GM19452 (cell line): ENCODE results near the gene PALD1.

Source experiments
- ATAC-seq: cut with Tn5 transposase; IDR thresholded peaks from one replicate; pipeline ENCODE4 v1.9.1; 2021; ENCODE audit not compliant: unreplicated experiment

PALD1 gene

DNA sequence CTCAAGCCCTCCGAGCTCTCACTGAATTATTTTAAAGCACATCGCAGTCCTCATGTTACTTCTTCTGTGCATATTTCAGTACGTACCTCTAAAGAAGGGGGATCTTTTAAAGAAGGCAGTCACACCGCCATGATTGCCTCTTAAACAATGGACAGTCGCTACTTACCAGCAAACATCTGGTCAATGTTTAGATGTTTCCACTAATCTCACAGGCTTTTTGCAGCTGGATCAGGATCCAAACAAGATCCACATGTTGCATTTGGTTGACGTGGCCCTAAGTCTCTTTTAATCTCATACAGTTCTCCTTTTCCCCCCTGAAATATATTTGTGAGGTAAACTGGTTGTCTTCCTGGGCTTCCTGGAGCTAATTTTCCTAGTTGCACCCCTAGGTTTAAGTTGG lies 74.0 kb downstream of the PALD1 start:
- no peak for ATAC-seq

DNA sequence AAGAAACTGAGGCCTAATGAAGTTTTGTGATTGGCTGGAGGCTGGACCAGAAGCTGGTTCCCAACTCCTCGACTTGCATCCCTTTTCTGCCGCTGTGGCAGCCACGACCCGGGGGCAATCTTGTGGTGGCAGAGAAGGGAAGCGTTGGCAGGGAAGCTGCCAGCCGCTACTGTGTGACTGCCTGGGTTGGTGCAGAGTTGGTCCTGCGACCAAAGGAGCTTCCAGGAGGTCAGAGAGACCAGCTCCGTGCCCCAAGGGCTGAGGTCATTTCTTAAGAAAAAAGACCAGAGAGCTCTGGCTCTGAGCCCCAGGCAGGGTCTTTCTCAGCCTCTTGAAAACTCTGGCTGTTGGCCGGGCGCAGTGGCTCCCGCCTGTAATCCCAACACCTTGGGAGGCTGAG lies 76.8 kb downstream of the PALD1 start:
- no peak for ATAC-seq

DNA sequence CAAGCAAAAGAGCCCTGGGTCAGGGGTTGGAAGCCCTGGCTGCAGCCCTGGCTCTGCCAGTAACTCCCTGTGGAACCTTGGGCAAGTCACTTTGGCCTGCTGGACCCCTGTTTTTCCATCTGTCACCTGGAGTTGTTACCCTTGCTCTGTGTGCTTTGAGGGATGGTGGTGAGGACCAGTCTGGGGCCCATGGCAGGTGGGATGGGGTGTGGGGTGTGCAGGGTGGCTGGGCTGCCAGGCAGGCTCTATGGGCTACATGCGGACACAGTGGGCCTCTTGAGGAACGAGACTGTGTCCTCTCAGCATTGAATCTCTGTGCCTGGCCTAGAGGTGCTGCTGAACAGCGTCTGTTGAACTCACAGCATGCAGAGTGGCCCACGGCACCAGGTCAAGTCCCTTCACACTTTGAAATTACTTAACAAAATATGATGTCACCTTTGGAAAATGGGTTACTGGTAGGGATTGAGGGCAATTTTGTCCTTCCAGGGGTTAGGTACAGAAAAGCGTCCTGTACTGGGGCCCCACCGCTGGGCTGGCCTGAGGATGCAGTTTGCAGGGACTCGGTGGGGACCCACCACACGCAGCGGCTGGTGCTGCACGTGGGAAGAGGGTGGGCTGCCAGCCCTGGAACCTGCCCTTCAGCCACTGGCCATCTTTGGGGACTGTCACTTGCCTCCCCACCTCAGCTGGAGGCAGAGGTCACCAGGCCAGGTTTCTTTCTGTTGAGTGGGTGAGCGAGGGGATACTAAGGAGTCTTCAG lies 78.7 kb downstream of the PALD1 start:
- no peak for ATAC-seq

DNA sequence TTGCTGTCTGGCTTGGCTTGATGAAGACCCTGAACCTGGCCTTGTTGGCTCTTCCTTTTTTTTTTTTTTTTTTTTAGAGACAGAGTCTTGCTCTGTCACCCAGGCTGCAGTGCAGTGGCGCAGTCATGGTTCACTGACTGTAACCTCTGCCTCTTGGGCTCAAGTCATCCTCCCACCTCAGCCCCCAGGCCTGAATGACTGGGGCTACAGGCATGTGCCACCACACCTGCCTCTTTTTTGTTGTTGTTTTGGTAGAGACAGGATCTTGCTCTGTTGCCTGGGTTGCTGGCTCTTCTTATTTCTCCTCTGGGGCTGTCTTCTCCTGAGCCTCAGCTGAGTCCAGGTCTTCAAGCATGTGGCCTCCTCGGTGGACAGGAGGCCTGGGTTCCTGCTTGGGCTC lies 79.3 kb downstream of the PALD1 start:
- no peak for ATAC-seq

DNA sequence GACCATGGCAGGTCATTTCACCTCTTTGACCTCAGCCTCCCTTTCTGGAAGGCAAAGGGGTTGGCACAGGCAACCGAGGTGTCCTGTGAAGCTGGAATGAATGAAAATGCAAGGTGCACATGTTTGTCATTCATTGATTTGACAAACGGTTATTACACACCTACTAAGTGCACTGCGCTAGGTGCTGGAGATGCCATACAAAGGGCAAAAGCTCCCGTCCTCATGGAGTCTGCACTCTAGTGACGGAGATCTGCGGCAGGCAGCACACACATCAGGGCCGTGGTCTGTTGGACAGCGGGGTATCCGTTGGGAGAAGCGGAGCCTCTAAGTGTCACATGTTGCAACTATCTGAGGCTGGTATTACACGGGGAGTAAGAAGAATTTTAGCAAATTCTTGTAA lies 79.7 kb downstream of the PALD1 start:
- no peak for ATAC-seq

DNA sequence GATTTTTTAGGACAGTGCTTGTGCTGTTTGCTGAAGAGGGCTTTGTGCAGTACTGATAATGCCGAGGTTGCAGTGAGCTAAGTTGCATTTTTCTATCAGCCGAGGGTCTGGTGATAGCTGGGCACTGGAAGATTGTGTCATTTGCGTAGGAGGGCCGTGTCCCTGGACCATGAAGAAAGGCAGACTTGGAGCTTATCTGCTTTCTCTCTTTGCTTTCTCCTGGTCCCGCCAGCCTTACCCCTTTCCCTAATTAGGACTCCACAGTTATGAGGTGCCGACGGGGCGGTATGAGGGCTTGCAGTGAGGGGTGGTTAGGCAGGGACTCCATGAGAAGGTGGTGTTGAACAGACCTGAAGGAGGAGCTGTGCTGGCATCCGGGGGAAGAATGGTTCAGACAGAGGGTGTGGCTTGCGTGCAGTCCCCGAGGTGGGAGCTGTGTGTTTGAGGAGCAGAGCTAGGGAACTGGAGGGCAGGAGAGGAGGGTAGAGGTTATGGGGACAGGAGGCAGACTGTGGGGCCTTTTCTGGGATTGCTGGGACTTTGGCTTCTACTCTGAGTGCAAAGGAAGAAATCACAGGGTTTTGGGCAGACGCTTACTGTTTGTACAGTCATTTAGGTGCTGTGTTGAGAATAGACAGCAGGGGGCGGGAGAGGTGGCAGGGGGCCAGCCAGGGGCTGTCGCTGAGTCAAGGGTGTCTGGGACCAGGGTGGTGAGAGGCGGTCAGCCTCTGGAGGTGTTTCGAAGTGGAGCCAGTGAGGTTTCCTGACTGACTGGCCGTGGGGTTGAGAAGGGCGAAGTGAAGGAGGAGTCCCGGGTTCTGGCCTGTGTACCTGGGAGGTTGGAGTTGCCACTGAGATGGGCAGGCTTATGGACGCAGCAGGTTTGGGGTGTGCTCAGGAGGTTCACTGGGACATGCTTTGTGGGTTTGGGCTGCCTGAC lies 80.6 kb downstream of the PALD1 start:
- ATAC-seq, result peak; percentile 62

DNA sequence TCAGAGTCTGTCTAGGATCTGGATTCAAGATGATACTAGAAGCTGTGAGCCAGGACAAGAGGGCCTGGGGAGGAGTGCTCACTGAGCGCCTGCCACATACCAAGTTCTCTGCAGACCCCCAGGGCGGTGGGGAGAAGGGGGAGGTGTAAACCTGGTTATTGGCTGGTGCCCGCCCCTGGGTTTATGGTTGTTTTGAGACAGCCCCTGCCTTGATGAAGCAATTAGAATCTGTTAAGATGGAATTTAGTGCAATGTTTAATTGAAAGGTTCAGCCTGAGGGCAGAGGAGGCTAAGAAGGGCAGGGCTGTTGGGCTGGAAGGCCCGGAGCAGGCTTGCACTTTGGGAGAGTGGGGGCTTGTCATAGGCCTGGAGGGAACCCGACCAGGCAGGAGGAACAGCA lies 81.3 kb downstream of the PALD1 start:
- ATAC-seq, result no peak

DNA sequence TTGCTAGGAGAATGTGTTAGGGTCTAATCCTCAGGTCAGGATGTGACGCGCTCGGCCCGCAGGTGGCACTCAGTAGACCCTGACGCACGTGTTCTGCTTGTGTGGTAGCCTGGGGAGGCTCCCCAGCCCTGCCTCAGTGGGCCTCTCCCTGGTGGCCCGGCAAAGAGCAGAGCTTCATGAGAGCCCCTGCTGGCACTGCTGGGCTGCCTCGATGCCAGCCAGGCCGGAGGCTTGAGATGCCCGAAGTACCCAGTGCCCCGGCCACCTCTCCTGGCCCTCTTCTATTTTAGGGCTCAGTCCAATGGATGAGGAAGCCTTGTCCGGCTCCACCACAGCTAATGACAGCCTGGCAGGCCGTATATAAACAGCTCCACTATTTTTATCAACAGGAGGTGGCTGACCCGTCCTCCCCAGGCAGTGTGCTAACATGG lies 82.0 kb downstream of the PALD1 start:
- no peak for ATAC-seq

DNA sequence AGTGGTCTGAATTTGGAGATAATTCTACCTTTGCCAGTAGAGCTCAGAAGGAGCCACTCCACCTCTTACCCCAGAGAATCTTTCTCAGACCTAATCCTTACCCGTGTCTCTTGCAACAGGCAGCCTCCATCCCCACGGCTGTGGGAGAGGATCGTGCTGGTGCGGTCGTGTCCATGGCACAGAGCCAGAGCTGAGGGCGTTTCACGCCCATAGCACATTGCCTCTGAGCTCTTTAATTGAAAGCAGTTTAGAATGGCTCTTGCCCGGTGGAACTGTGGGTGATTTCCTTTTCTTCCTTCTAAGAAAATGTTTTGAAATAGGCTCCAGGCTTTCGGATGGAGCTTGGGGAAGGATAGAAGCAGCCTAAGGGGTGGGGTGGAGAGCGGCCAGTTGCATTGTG lies 82.5 kb downstream of the PALD1 start:
- ATAC-seq, result no peak

DNA sequence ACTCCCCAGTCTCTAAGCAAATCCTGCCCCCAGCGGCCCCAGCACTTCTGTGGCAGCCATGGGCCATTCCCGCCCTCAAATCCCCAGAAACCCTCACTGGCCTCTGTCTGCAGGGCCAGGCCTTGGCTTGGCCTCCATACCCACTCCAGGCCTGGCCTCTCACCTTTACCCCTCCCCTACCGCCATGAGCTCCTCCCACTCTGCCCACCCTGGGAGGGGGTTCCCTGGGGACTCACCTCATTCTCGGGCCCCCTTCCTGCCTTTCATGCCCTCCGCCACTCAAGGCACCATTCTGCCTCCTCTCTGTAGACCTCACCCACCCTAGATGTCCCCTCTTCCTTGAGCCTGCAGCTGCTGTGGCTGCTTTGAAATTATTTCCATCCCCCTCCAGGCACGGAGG lies 83.0 kb downstream of the PALD1 start:
- ATAC-seq, result no peak

DNA sequence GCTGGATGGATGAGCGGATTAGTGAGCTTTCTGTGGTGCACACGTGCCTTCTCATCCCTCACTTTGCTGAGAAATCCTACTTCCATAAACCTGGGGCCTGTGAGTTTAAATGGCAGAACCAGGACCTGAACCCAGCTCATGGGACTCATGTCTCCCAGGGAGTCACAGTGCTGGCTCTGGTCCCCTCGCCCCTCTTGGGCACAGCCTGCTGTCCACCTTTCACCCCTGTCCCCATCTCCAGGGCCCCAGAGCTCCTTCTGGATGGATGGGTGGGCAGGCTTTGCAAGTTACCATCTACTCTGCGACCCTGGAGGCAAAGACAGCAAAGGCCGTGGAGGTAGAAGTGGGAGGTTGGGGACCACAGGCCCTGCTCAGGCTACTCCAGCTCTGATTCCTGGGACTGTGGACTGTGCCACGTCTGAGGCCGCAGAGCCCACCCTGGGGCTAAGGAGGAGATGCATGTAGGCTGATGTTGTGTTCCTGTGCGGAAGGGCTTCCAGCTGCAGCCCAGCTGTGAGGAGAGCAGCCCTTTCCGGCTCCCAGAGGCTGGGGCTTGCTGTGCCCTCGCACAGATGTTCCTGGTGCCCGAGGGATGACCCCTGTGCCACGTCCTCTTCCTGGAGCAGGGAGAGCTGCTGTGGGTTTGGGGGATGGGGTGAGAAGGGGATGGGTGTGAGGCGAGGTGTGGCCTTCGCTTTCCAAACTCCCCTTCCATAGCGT lies 83.6 kb downstream of the PALD1 start:
- ATAC-seq, result no peak

DNA sequence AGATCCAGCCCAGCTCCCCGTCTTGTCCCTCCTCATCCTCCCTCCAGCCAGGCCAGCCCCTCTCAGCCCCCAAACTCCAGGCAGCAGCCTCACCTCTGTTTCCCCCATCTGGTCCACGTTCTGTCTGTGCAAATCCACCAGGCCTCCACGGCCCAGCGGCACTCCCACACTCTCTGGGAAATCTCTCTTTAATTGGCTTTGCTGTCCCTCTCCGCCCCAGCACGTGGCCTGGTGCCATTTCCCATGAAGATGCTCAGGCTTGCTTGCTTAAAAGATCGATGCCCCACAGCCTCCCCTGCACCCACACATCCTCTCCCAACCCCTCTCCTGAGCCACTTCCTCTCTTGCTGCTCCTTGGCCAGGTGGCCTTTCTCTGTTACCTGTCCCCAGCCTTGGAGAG lies 84.7 kb downstream of the PALD1 start:
- no peak for ATAC-seq

DNA sequence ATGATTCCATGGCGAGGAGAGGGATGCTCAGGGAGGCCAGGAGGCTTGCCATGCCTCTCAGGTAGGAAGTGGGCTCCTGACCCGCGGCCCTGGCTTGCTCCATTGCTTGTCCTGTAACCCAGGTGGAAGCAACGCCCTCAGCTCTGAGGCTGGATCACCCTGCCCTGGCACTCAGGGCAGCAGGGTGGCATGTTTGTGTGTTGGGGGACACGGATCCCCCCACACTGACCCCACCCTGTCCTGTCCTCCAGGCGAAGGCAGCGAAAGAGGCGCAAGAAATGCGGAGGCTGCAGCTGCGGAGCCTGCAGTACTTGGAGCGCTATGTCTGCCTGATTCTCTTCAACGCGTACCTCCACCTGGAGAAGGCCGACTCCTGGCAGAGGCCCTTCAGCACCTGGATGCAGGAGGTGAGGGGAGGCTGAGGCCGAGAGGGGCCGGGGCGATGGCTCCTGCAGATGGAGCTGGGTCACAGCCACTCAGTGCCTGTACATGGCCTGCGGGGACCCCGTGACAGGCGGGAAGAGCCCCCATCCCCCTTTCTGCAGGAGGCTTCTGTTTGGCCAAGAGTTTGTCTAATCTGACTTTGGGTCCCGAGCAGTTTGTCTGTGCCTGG lies 85.7 kb downstream of the PALD1 start:
- ATAC-seq, result no peak

DNA sequence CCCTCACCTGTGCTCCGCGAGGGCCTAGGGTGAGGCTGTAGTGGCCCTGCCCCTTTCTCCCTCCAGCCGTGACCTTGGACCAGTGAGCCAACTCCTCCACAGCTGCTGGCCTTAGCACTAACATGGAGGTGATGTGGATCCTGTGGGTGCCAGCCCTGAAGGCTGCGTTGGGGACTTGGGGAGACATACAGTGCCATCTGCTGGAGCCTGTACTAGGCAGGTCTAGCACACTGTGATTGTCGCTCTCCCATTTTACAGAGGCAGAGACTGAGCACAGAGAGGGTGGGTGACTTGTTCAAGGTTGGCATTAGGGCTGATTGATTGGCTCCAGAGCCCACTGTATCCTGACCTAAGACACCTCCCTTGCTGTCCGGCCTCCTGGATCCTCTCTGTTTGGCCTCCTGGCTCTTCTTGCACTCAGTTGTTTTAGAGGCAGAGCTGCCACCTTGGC lies 86.4 kb downstream of the PALD1 start:
- no peak for ATAC-seq

DNA sequence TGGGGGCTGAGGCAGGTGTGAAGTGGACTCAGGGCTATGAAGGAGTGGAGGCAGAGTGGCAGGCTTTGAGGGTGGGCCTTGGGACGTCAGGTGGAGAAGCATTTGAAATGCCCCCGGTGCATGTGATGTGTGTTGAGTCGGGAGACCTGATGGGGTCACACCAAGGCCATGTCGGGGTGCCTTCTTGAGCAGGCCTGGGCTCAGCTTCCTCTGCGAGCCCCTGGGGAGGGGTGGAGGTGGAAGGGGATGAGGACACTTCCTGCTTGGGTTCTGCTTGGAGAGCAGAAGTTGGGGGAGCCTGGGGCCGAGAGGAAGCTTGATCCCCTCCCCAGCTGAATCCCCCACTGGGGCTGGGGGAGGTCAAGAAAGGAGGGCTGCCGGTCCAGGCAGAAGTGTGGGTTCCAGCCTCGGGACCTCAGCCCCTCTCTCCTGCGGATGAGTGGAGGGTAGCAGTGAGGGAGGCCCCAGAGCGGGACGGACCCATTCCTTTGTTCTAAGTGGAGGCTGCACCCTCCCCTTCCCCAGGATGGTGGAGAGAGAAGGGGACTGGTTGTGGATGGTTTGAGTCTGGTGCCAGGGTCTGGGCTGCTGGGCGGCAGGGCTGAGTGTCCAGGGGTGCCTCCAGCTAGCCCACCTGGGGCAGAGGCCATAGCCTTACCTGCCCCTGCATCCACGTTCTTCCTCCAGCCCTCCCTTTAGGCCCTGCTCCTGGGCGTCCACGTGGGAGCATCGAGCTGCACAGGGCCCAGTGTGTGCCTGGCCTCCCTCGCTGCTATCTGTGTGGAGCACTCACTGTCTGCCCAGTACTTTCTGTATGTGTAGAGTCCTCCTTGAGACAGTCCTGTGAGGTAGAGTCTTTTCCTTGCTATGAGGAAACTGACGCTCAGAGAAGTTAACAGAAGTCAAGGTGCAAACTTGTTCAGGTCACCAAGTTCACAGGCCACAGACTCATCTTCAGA lies 87.3 kb downstream of the PALD1 start:
- ATAC-seq, result no peak

DNA sequence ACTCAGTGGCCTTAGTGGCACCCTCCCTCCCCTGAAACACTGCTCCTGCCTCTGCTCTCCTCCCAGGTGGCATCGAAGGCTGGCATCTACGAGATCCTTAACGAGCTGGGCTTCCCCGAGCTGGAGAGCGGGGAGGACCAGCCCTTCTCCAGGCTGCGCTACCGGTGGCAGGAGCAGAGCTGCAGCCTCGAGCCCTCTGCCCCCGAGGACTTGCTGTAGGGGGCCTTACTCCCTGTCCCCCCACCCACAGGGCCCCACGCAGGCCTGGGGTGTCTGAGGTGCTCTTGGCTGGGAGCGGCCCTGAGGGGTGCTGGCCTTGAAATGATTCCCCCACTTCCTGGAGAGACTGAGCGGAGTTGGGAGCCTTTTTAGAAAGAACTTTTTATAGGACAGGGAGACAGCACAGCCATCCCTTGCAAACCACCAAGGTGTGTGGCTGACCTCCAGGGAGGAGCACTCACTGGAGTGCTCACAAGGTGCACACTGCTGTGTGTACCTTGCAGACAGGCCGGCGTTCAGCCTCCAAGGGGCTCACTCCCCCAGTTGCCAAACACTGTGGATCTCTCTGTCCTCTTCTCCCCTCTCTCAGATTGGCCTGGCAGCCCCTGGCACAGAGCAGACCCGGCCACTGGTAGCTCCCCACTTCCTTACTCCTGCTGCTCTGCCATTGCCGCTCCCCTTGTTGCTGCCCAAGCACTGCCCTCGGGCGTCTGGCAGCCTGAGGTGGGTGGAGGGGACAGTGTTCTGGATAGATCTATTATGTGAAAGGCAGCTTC lies 88.1 kb downstream of the PALD1 start:
- ATAC-seq, result no peak

DNA sequence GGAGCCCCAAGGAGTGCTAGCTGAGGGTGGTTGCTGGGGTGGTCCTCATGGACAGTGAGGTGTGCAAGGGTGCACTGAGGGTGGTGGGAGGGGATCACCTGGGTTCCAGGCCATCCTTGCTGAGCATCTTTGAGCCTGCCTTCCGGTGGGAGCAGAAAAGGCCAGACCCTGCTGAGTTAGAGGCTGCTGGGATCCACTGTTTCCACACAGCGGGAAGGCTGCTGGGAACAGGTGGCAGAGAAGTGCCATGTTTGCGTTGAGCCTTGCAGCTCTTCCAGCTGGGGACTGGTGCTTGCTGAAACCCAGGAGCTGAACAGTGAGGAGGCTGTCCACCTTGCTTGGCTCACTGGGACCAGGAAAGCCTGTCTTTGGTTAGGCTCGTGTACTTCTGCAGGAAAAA lies 89.0 kb downstream of the PALD1 start:
- ATAC-seq, result no peak

DNA sequence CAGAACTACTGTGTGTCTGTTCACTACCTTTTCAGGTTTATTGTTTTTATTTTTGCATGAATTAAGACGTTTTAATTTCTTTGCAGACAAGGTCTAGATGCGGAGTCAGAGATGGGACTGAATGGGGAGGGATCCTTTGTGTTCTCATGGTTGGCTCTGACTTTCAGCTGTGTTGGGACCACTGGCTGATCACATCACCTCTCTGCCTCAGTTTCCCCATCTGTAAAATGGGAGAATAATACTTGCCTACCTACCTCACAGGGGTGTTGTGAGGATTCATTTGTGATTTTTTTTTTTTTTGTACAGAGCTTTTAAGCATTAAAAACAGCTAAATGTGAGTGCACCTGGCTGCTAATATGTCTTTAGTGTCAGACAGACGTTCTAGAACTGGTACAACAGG lies 89.5 kb downstream of the PALD1 start:
- no peak for ATAC-seq
